Activated T-cell treated with anti-CD3 and anti-CD28 coated beads for 48 hours (primary cell): ENCODE results near the gene UTP4.
"Not testable (repeated sequence)": the region's sequence is repeated elsewhere in the genome, so short reads cannot be mapped to it uniquely, and the experiment has no call there.

Experiments used
- DNase-seq: peaks from one replicate; pipeline ENCODE4 v3.0.0-alpha.2; 2020; ENCODE audit warnings: low read depth

UTP4 gene

GRCh38 chr16:69110406-69110805, 22.0 kb upstream of the UTP4 start:
- no peak for DNase-seq

GRCh38 chr16:69111216-69111875, 21.1 kb upstream of the UTP4 start:
- DNase-seq = no peak

GRCh38 chr16:69111876-69112230, 20.6 kb upstream of the UTP4 start:
- DNase-seq = no peak

GRCh38 chr16:69112285-69113129, 19.9 kb upstream of the UTP4 start:
- DNase-seq = peak; percentile 46

- DNase-seq = no peak
Measured at GRCh38 chr16:69113216-69113615, 19.2 kb upstream of the UTP4 start.

DNA sequence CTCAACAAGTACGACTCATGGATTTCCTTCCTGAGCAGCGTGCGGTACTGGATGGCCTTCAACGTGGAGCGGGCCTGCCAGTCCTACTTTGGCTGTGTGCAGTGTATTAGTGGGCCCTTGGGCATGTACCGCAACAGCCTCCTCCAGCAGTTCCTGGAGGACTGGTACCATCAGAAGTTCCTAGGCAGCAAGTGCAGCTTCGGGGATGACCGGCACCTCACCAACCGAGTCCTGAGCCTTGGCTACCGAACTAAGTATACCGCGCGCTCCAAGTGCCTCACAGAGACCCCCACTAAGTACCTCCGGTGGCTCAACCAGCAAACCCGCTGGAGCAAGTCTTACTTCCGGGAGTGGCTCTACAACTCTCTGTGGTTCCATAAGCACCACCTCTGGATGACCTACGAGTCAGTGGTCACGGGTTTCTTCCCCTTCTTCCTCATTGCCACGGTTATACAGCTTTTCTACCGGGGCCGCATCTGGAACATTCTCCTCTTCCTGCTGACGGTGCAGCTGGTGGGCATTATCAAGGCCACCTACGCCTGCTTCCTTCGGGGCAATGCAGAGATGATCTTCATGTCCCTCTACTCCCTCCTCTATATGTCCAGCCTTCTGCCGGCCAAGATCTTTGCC, 18.0 kb upstream of the UTP4 start:
- no peak for DNase-seq

DNA sequence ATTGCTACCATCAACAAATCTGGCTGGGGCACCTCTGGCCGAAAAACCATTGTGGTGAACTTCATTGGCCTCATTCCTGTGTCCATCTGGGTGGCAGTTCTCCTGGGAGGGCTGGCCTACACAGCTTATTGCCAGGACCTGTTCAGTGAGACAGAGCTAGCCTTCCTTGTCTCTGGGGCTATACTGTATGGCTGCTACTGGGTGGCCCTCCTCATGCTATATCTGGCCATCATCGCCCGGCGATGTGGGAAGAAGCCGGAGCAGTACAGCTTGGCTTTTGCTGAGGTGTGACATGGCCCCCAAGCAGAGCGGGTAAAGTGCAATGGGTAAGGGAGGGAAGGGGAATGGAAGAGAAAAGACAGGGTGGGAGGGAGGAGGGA, 17.5 kb upstream of the UTP4 start:
- no peak for DNase-seq

DNA sequence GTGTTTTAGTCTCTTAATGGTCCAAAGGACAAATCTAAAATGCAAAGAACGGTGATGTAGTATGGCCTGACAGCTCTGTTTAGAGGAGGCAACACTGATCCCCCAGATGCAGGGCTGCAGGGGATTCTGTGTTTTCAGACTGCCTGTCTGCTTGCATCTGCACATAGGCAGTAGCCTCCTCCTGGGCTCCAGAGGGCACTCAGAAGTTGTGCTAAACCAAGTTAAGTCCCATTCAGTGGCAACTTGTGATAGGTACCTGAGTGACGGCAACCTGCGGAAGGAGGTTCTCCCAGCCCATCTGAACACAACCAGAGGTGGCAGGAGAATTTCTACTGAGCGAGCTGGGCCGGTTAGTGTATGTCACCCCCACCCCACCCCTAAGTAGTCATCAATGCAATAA, 17.1 kb upstream of the UTP4 start:
- DNase-seq = no peak

- no peak for DNase-seq
Measured at GRCh38 chr16:69115837-69116236, 16.6 kb upstream of the UTP4 start.

- DNase-seq = no peak
Measured at GRCh38 chr16:69116256-69116875, 16.1 kb upstream of the UTP4 start.

GRCh38 chr16:69116906-69117305, 15.5 kb upstream of the UTP4 start:
- DNase-seq = no peak

DNA sequence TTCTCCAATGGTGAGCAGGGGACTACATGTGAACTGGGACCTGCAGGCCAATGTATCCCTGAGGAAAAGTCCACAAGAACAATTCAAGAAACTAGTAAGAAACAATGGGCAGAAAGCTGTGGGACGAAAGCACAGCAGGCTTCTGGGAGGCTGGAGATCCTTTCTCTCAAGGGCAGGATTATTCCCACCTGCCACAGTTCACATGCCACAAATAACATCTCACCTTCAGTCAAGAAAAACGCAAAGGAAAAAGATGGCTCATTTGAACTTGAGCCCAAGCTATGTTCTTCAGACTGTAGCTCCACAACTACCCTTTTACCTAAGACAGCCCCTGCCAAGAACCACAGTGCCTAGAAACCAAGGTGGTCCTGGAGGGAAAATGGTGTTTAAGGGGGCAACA, 14.0 kb upstream of the UTP4 start:
- no peak for DNase-seq

DNA sequence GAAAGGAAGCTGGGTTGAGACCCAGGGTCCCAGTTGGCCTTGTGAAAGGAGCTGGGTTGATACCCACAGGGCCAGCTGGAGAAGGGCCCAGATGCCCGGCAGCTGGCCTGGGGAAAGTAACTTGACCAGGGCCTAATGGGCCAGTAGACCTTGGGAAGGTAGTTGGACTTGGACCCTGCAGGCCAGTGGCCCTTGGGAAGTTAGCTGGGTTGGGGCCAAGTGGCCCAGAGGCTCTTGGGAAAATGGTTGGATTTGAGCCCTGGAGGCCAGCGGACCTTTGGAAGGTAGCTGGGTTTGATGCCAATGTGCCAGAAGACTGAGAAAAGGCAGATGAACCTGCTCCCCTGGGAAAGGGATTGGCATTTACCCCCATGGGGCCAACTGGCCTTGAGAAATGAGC, 13.5 kb upstream of the UTP4 start:
- DNase-seq = no peak

GRCh38 chr16:69119536-69119935, 12.9 kb upstream of the UTP4 start:
- DNase-seq = no peak

DNA sequence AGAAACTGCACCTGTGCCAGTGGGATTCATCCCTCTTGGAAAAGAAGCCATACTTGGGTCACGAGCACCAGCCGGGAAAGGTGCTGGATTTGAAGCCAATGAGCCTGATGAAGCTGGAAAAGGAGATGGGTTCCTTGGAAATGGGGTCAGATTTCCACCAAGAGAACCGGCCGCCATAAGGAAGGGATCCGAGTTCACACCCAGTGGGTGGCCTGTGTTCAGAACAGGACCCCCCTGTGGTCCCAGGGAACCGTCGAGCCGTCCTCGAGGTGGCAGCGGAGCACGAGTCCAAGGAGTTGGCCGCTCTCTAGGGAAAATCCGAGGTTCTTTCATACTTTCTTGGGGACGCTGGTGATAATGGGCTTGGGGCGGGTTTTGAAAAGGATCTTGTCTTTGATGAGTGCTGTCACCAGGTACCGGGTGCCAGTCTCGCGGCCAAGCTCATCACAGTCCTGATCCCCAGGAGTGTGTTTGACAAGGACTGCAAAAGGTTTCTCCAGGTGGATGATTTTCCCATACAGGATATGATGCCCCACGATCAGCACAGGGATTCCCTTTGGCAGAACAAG, 12.3 kb upstream of the UTP4 start:
- no peak for DNase-seq

GRCh38 chr16:69123910-69124309, 8.5 kb upstream of the UTP4 start:
- DNase-seq = no peak

GRCh38 chr16:69124406-69124805, 8.0 kb upstream of the UTP4 start:
- not testable (repeated sequence) for DNase-seq

DNA sequence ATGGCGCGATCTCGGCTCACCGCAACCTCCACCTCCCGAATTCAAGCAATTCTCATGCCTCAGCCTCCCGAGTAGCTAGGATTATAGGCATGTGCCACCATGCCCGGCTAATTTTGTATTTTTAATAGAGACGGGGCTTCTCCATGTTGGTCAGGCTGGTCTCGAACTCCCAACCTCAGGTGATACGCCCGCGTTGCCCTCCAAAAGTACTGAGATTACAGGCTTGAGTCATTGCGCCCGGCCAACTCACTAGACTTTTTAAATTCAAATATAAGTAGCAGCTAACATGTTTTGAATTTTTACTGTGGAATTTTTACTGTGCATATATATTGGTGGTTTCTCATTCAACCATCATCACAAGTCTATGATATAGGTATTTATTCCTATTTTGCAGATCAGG, 7.5 kb upstream of the UTP4 start:
- not testable (repeated sequence) for DNase-seq

DNA sequence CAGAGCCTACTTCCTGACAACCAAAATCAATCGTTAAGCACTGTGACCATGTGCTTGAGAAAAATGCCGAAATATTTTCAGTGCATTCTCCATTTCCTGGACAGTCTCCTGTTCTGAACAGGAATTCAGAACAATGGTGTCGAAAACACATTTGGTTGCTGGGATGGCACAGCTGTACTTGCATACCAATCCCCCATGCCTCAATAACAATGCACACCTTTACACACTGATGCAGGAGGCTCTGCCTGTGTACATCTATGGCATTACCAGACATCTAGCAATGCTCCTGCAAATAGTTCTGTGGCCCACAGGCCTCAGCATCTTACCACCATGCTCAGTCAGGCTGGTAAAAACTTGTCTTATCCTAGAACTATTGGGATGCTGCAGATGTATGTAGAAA, 6.2 kb upstream of the UTP4 start:
- DNase-seq = no peak

DNA sequence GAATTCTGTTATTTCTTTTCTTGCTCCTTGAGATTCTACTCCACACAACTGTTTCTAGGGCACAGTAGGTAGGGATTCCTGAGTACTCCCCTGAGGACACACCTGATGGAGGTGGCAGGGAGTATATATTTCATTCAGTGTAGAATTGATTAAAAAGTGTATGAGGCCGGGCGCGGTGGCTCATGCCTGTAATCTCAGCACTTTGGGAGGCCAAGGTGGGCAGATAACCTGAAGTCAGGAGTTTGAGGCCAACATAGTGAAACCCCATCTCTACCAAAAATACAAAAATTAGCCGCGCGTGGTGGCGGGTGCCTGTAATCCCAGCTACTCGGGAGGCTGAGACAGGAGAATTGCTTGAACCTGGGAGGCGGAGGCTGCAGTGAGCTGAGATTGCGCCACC, 5.6 kb upstream of the UTP4 start:
- DNase-seq = not testable (repeated sequence)

DNA sequence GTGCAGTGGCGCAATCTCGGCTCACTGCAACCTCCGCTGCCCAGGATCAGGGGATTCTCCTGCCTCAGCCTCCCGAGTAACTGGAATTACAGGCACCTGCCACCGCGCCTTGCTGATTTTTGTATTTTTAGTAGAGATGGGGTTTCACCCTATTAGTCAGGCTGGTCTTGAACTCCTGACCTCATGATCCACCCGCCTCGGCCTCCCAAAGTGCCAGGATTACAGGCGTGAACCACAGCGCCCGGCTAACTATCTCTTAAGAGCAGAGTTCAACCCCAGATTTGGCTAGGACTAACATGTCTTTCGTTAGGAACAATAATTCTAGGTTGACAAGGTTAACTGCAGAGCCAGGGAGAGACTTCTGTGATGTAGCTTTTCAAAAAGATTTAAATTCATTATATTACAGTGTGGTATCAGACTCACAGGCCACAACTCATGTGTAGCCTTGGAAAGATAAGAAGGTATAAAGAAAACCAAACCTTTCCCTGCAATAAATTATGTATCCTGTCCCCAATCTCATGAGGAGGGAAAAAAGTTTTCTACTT, 4.4 kb upstream of the UTP4 start:
- no peak for DNase-seq

DNA sequence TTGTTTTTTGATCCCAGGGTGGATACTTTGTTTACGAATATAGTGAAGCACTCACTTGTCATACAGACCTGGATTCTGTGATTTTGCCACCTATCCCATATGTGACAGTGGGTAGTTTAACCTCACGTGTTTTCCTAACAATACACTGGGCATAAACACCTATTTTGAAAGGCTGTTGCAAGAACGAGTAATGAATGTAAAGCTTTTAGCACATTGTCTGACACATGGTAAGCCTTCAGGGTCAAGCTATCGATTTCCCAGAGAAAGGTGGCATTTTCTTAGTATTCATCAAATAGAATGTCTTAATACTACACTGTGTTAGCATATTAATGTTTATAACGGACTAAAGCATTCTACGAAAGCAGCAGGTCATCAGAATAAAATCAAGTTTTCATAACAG, 2.0 kb upstream of the UTP4 start:
- DNase-seq = no peak
